ENCODE measurements around the gene SPATS2L.

GRCh38 chr2:200383380-200384110 lies 77.1 kb downstream of the SPATS2L start:
- TF ChIP-seq CTCF (IDR thresholded peaks at IDR 0.05) (no peak), POLR2A (IDR thresholded peaks at IDR 0.05) (no peak)

All from breast epithelium (tissue), 3 donors.